ENCODE data around the gene SLC6A3.

SLC6A3 gene

GRCh38 chr5:1370006-1370405 is 75.2 kb downstream of the SLC6A3 start:
- DNase-seq (ENCODE audit: low read depth in 1 of 2, low spot score in 1 of 2), result no peak
- Histone ChIP-seq H3K27ac (replicated peaks) (no peak overlapping the region), H3K27me3 (ENCODE audit: insufficient read depth, poor library complexity, severe bottlenecking) (peaks cover 2% of the 10 kb centered on the region), H3K4me3 (replicated peaks; ENCODE audit: insufficient read depth, low read length) (no peak overlapping the region)
- TF ChIP-seq POLR2AphosphoS5 (IDR thresholded peaks at IDR 0.05; ENCODE audit: low read depth) (no peak), GABPA (IDR thresholded peaks at IDR 0.05; ENCODE audit: low read depth) (no peak), SPI1 (IDR thresholded peaks at IDR 0.05; ENCODE audit: borderline replicate concordance, low read depth) (no peak)
- TF ChIP-seq, protein P1, sequence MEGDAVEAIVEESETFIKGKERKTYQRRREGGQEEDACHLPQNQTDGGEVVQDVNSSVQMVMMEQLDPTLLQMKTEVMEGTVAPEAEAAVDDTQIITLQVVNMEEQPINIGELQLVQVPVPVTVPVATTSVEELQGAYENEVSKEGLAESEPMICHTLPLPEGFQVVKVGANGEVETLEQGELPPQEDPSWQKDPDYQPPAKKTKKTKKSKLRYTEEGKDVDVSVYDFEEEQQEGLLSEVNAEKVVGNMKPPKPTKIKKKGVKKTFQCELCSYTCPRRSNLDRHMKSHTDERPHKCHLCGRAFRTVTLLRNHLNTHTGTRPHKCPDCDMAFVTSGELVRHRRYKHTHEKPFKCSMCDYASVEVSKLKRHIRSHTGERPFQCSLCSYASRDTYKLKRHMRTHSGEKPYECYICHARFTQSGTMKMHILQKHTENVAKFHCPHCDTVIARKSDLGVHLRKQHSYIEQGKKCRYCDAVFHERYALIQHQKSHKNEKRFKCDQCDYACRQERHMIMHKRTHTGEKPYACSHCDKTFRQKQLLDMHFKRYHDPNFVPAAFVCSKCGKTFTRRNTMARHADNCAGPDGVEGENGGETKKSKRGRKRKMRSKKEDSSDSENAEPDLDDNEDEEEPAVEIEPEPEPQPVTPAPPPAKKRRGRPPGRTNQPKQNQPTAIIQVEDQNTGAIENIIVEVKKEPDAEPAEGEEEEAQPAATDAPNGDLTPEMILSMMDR (IDR thresholded peaks at IDR 0.05; ENCODE audit: insufficient read depth, low read length), result no peak
- TF ChIP-seq, protein P2, sequence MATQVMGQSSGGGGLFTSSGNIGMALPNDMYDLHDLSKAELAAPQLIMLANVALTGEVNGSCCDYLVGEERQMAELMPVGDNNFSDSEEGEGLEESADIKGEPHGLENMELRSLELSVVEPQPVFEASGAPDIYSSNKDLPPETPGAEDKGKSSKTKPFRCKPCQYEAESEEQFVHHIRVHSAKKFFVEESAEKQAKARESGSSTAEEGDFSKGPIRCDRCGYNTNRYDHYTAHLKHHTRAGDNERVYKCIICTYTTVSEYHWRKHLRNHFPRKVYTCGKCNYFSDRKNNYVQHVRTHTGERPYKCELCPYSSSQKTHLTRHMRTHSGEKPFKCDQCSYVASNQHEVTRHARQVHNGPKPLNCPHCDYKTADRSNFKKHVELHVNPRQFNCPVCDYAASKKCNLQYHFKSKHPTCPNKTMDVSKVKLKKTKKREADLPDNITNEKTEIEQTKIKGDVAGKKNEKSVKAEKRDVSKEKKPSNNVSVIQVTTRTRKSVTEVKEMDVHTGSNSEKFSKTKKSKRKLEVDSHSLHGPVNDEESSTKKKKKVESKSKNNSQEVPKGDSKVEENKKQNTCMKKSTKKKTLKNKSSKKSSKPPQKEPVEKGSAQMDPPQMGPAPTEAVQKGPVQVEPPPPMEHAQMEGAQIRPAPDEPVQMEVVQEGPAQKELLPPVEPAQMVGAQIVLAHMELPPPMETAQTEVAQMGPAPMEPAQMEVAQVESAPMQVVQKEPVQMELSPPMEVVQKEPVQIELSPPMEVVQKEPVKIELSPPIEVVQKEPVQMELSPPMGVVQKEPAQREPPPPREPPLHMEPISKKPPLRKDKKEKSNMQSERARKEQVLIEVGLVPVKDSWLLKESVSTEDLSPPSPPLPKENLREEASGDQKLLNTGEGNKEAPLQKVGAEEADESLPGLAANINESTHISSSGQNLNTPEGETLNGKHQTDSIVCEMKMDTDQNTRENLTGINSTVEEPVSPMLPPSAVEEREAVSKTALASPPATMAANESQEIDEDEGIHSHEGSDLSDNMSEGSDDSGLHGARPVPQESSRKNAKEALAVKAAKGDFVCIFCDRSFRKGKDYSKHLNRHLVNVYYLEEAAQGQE (IDR thresholded peaks at IDR 0.05; ENCODE audit: insufficient replicate concordance, low read depth), result no peak

DNA sequence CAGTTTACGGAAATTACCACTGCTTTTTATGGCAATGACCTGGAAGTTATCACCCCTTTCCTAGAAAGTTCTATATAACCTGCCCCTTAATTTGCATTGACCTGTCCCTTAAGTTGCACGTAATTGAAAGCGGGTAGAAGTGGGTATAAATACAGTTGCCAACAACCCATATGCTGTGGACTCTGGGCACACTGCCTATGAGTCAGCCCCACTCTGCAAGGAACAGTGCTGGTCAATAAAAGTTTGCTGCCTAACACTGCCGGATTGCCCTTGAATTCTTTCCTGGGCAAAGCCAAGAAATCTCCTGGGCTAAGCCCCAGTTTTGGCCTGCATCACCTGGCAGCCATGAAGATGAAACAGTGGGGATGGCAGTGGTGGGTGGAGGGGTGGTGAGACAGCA is 76.5 kb downstream of the SLC6A3 start:
- TF ChIP-seq, protein P1 (IDR thresholded peaks at IDR 0.05; ENCODE audit: insufficient read depth, low read length), result no peak
- TF ChIP-seq, protein P2 (IDR thresholded peaks at IDR 0.05; ENCODE audit: insufficient replicate concordance, low read depth), result no peak
- TF ChIP-seq GABPA (IDR thresholded peaks at IDR 0.05; ENCODE audit: low read depth) (no peak), SPI1 (IDR thresholded peaks at IDR 0.05; ENCODE audit: borderline replicate concordance, low read depth) (no peak), POLR2AphosphoS5 (IDR thresholded peaks at IDR 0.05; ENCODE audit: low read depth) (no peak)
- DNase-seq (ENCODE audit: low read depth in 1 of 2, low spot score in 1 of 2), result no peak
- H3K4me3 ChIP-seq (replicated peaks; ENCODE audit: insufficient read depth, low read length), result no peak overlapping the region
- no peak overlapping the region for H3K27ac ChIP-seq (replicated peaks)
- H3K27me3 ChIP-seq (ENCODE audit: insufficient read depth, poor library complexity, severe bottlenecking), result peaks cover 3% of the 10 kb centered on the region

DNA sequence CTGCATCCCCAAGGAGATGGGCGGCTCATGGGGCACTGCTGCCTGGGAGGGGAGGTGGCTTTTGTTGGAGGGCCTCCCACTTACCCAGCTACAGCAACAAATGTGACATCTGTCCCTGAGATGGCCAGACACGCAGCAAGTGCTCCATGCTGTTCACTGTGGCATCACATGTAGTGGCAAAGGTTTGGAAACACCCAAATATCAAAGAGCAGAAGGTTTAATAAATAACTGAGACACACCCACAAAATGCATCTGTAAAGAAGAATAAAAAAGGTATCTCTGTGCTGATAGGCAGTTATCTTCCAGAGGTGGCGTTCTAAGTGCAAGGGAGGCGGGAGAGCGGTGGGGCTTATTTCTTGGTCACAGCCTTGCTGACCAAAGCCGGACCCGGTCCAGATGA is 77.0 kb downstream of the SLC6A3 start:
- no peak overlapping the region for H3K27ac ChIP-seq (replicated peaks)
- DNase-seq (ENCODE audit: low read depth in 1 of 2, low spot score in 1 of 2), result no peak
- no peak overlapping the region for H3K4me3 ChIP-seq (replicated peaks; ENCODE audit: insufficient read depth, low read length)
- TF ChIP-seq SPI1 (IDR thresholded peaks at IDR 0.05; ENCODE audit: borderline replicate concordance, low read depth), result no peak
- TF ChIP-seq GABPA (IDR thresholded peaks at IDR 0.05; ENCODE audit: low read depth), result no peak
- TF ChIP-seq, protein P1 (IDR thresholded peaks at IDR 0.05; ENCODE audit: insufficient read depth, low read length), result no peak
- no peak for TF ChIP-seq POLR2AphosphoS5 (IDR thresholded peaks at IDR 0.05; ENCODE audit: low read depth)
- TF ChIP-seq, protein P2 (IDR thresholded peaks at IDR 0.05; ENCODE audit: insufficient replicate concordance, low read depth), result no peak
- H3K27me3 ChIP-seq (ENCODE audit: insufficient read depth, poor library complexity, severe bottlenecking), result peaks cover 6% of the 10 kb centered on the region
